SK-N-SH treated with all-trans-retinoic acid at 6 μM for 48 hours (cell line): ENCODE results near the gene SH3TC1.

Experiments
- ARNTL ChIP-seq: fragments of 450-650 bp; formaldehyde crosslinking; IDR thresholded peaks from 2 replicates; pipeline ENCODE4 v1.5.0; 2020; ENCODE audit warnings: low read depth, mild to moderate bottlenecking, moderate library complexity, borderline replicate concordance
- BACH2 ChIP-seq: fragments of 250-450 bp; sonication (Bioruptor Pico); IDR thresholded peaks from 2 replicates; pipeline ENCODE4 v1.9.0; 2021; ENCODE audit warnings: mild to moderate bottlenecking, borderline replicate concordance
- CREB5 ChIP-seq: fragments of 250-450 bp; sonication (Bioruptor Pico); IDR thresholded peaks from 2 replicates; pipeline ENCODE4 v1.5.1; 2020; ENCODE audit warnings: low read depth, mild to moderate bottlenecking, moderate library complexity
- GLIS3 ChIP-seq: fragments of 250-450 bp; sonication (Bioruptor Pico); IDR thresholded peaks from 2 replicates; pipeline ENCODE4 v1.5.0; 2020; ENCODE audit warnings: mild to moderate bottlenecking, moderate library complexity
- PATZ1 ChIP-seq: fragments of 250-450 bp; sonication (Bioruptor Pico); IDR thresholded peaks from 2 replicates; pipeline ENCODE4 v1.8.0; 2020; ENCODE audit warnings: mild to moderate bottlenecking, moderate library complexity, borderline replicate concordance

GRCh38 chr4:8233672-8234484 lies 34.8 kb downstream of the SH3TC1 start:
- TF ChIP-seq CREB5: no peak
- no peak for TF ChIP-seq PATZ1 (CRISPR knock-in tag)
- no peak for TF ChIP-seq BACH2 (CRISPR knock-in tag)
- TF ChIP-seq ARNTL (CRISPR knock-in tag): no peak
- TF ChIP-seq GLIS3: no peak
